OCI-LY1 (cell line): ENCODE data around the gene CD79B.
"Not testable (repeated sequence)": the region's sequence is repeated elsewhere in the genome, so short reads cannot be mapped to it uniquely, and the experiment has no call there.

Source experiments
- H2AFZ ChIP-seq: fragments of 200-600 bp; sonication (generic), shearing (Covaris generic); 2 replicates; pipeline ENCODE4 v1.6.0; 2014; ENCODE audit warnings: antibody characterized with exemption, mild to moderate bottlenecking, low read length
- H3F3A ChIP-seq: fragments of 200-600 bp; sonication (generic), shearing (Covaris generic); 2 replicates; pipeline ENCODE4 v1.6.0; 2014; ENCODE audit warnings: mild to moderate bottlenecking, antibody characterized with exemption, low read length, moderate library complexity; ENCODE audit not compliant: insufficient read depth
- H3K27ac ChIP-seq: fragments of 200-600 bp; sonication (generic); 2 replicates; pipeline ENCODE4 v1.5.1; 2014; ENCODE audit warnings: low read length, mixed run types, mild to moderate bottlenecking, low read depth; ENCODE audit not compliant: poor library complexity, severe bottlenecking
- H3K27me3 ChIP-seq: fragments of 200-600 bp; sonication (generic); 2 replicates; pipeline ENCODE4 v1.6.0; 2014; ENCODE audit warnings: antibody characterized with exemption, mild to moderate bottlenecking, low read length, moderate library complexity; ENCODE audit not compliant: insufficient read depth
- H3K36me3 ChIP-seq: fragments of 200-600 bp; sonication (generic); 2 replicates; pipeline ENCODE4 v1.6.1; 2014; ENCODE audit warnings: mild to moderate bottlenecking, antibody characterized with exemption, low read length, moderate library complexity, mixed read lengths; ENCODE audit not compliant: insufficient read depth
- H3K4me1 ChIP-seq: fragments of 200-600 bp; sonication (generic); 2 replicates; pipeline ENCODE4 v1.5.1; 2014; ENCODE audit warnings: mild to moderate bottlenecking, low read length, moderate library complexity; ENCODE audit not compliant: insufficient read depth, severe bottlenecking
- H3K4me2 ChIP-seq: fragments of 200-600 bp; sonication (generic), shearing (Covaris generic); 2 replicates; pipeline ENCODE4 v1.6.1; 2014; ENCODE audit warnings: low read length
- H3K4me3 ChIP-seq: fragments of 200-600 bp; sonication (generic); 2 replicates; pipeline ENCODE4 v1.5.1; 2014; ENCODE audit warnings: low read length, low read depth, mild to moderate bottlenecking, mixed read lengths; ENCODE audit not compliant: poor library complexity, severe bottlenecking
- H3K79me2 ChIP-seq: fragments of 200-600 bp; shearing (Covaris generic); 2 replicates; pipeline ENCODE4 v1.6.1; 2016; ENCODE audit warnings: mixed run types, low read length, mixed read lengths; ENCODE audit not compliant: insufficient read depth
- H3K9ac ChIP-seq: fragments of 200-600 bp; sonication (generic), shearing (Covaris generic); 2 replicates; pipeline ENCODE4 v1.6.1; 2014; ENCODE audit warnings: mild to moderate bottlenecking, low read length, mixed read lengths
- H3K9me2 ChIP-seq: fragments of 200-600 bp; sonication (generic), shearing (Covaris generic); 2 replicates; pipeline ENCODE4 v1.6.1; 2014; ENCODE audit warnings: low read depth, mild to moderate bottlenecking, low read length, mixed read lengths
- H3K9me3 ChIP-seq: fragments of 200-600 bp; shearing (Covaris generic); 2 replicates; pipeline ENCODE4 v1.6.1; 2014; ENCODE audit warnings: low read length, mixed read lengths
- H4K20me1 ChIP-seq: fragments of 200-600 bp; sonication (generic), shearing (Covaris generic); 2 replicates; pipeline ENCODE4 v1.6.0; 2016; ENCODE audit warnings: mild to moderate bottlenecking, low read length; ENCODE audit not compliant: insufficient read depth
- EZH2 ChIP-seq: fragments of 200-600 bp; sonication (generic), shearing (Covaris generic); IDR thresholded peaks from 2 replicates; pipeline ENCODE4 v1.8.0; 2017; ENCODE audit warnings: borderline replicate concordance, mixed run types, mild to moderate bottlenecking, antibody characterized with exemption, low read length, moderate library complexity, mixed read lengths
- TF ChIP-seq, protein P1 (sequence below): fragments of 200-600 bp; sonication (generic), shearing (Covaris generic); IDR thresholded peaks from 2 replicates; pipeline ENCODE4 v1.5.1; 2017; ENCODE audit warnings: mild to moderate bottlenecking, antibody characterized with exemption, low read length, moderate library complexity, mixed read lengths

Gene CD79B

GRCh38 chr17:63917646-63918045 lies 14.5 kb downstream of the CD79B start:
- Histone ChIP-seq H3K4me1 (peaks cover 48% of the 10 kb centered on the region), H3K27ac (no peak overlapping the region), H3K27me3 (no peaks in the 10 kb centered on the region; the same call in 1 of the 2 replicates), H4K20me1 (no peaks in the 10 kb centered on the region), H3K79me2 (no peaks in the 10 kb centered on the region), H3K9ac (no peak overlapping the region), H3K9me3 (no peaks in the 10 kb centered on the region), H3K9me2 (no peaks in the 10 kb centered on the region), H3K4me3 (no peak overlapping the region), H3F3A (no peaks in the 10 kb centered on the region), H2AFZ (no peak overlapping the region), H3K36me3 (no peaks in the 10 kb centered on the region), H3K4me2 (no peak overlapping the region)
- TF ChIP-seq, protein P1, sequence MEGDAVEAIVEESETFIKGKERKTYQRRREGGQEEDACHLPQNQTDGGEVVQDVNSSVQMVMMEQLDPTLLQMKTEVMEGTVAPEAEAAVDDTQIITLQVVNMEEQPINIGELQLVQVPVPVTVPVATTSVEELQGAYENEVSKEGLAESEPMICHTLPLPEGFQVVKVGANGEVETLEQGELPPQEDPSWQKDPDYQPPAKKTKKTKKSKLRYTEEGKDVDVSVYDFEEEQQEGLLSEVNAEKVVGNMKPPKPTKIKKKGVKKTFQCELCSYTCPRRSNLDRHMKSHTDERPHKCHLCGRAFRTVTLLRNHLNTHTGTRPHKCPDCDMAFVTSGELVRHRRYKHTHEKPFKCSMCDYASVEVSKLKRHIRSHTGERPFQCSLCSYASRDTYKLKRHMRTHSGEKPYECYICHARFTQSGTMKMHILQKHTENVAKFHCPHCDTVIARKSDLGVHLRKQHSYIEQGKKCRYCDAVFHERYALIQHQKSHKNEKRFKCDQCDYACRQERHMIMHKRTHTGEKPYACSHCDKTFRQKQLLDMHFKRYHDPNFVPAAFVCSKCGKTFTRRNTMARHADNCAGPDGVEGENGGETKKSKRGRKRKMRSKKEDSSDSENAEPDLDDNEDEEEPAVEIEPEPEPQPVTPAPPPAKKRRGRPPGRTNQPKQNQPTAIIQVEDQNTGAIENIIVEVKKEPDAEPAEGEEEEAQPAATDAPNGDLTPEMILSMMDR: no peak
- TF ChIP-seq EZH2: no peak

- not testable (repeated sequence) for H3K27ac ChIP-seq, H2AFZ ChIP-seq, H3K9ac ChIP-seq, H3K4me3 ChIP-seq, H3K36me3 ChIP-seq, H3K4me2 ChIP-seq, H3K9me3 ChIP-seq, H3K27me3 ChIP-seq, H4K20me1 ChIP-seq, H3K9me2 ChIP-seq, H3F3A ChIP-seq, H3K79me2 ChIP-seq
- H3K4me1 ChIP-seq: peaks cover 44% of the 10 kb centered on the region
These were observed 14.9 kb downstream of the CD79B start for GRCh38 chr17:63917206-63917605.

DNA sequence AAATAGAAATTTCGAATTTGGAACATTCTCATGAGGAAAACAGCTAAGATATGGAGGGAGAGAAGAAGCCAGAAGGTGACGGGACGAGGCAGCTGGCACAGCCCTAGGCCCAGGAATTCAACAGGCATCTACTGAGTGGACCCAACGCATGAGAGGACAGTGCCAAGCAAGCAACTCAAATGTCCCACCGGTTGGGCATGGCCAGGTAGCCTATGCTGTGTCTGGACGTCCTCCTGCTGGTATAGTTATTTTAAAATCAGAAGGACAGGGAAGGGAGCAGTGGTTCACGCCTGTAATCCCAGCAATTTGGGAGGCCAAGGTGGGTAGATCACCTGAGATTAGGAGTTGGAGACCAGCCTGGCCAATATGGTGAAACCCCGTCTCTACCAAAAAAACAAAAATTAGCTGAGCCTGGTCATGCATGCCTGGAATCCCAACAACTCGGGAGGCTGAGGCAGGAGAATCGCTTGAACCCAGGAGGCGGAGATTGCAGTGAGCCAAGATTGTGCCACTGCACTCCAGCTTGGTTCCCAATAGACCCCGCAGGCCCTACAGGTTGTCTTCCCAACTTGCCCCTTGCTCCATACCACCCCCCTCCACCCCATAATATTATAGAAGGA lies 15.5 kb downstream of the CD79B start:
- H3F3A ChIP-seq: no peaks in the 10 kb centered on the region
- H3K9ac ChIP-seq: no peak overlapping the region
- H3K36me3 ChIP-seq: no peaks in the 10 kb centered on the region
- H3K9me2 ChIP-seq: no peaks in the 10 kb centered on the region
- no peaks in the 10 kb centered on the region for H3K9me3 ChIP-seq
- peaks cover 39% of the 10 kb centered on the region for H3K4me1 ChIP-seq
- H3K4me3 ChIP-seq: no peak overlapping the region
- no peaks in the 10 kb centered on the region for H3K79me2 ChIP-seq
- no peak for TF ChIP-seq EZH2
- TF ChIP-seq, protein P1: no peak
- no peaks in the 10 kb centered on the region for H4K20me1 ChIP-seq
- H3K27me3 ChIP-seq: no peaks in the 10 kb centered on the region; the same call in 1 of the 2 replicates
- no peak overlapping the region for H2AFZ ChIP-seq
- H3K4me2 ChIP-seq: no peak overlapping the region
- H3K27ac ChIP-seq: no peak overlapping the region

- not testable (repeated sequence) for H2AFZ ChIP-seq, H3K79me2 ChIP-seq, H4K20me1 ChIP-seq, H3K9me3 ChIP-seq, H3K27ac ChIP-seq, H3K4me3 ChIP-seq, H3F3A ChIP-seq, H3K36me3 ChIP-seq, H3K9ac ChIP-seq, H3K9me2 ChIP-seq, H3K27me3 ChIP-seq
- Histone ChIP-seq H3K4me1 (peaks cover 31% of the 10 kb centered on the region), H3K4me2 (peak overlapping the region; percentile 42; the same call in 1 of the 2 replicates)
These were observed 16.4 kb downstream of the CD79B start for GRCh38 chr17:63915753-63916152.
